Hepatocyte (in vitro differentiated cells): ENCODE measurements around the gene CHST8.

Experiments used
- CTCF ChIP-seq: fragments of 200-600 bp; sonication (generic); IDR thresholded peaks from 2 replicates; pipeline ENCODE4 v1.5.1; 2016; ENCODE audit warnings: antibody characterized with exemption, mild to moderate bottlenecking; ENCODE audit not compliant: poor library complexity
- EZH2 ChIP-seq: fragments of 200-600 bp; sonication (generic); IDR thresholded peaks from 2 replicates; pipeline ENCODE4 v1.6.1; 2016; ENCODE audit warnings: antibody characterized with exemption, mild to moderate bottlenecking, borderline replicate concordance

DNA sequence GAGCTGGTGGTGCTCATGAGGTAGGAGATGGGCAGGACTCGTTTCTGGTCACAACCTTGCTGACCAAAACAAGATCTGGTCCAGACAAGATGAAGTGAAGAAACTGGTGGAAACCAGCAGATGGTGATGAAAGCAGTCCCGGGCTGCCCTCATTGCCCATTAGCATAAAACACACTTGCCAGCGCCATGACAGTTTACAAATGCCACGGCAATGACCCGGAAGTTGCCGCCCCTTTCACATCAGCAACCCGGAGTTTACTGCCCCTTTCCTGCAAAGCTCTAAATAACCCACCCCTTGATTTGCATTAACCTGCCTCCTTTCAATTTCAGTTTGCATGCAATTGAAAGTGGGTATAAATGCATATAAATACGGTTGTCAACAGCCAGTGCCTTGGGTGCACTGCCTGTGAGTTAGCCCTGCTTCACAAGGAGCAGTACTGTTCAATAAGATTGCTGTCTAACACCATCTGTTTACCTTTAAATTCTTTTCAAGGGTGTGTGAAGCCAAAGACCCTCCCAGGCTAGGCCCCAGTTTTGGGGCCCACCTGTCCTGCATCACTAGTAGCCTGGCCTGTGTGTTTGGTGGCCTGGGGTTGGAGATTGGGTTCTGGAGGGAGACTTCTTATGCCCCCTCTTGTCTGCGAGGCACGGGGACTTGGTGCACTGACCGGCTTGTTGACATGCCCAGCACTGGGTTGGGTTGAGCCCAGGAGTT is 38.8 kb downstream of the CHST8 start:
- TF ChIP-seq CTCF (no peak), EZH2 (no peak)
